NCI-H2081 (cell line): Measurements from ENCODE around the gene MSRB1.
"Not testable (repeated sequence)": the region's sequence is repeated elsewhere in the genome, so short reads cannot be mapped to it uniquely, and the experiment has no call there.

Experiments
- DNase-seq, 2 experiments: peaks; one replicate each; lab custom pipeline; 2025; lab: John Stamatoyannopoulos, UW

MSRB1 gene

DNA sequence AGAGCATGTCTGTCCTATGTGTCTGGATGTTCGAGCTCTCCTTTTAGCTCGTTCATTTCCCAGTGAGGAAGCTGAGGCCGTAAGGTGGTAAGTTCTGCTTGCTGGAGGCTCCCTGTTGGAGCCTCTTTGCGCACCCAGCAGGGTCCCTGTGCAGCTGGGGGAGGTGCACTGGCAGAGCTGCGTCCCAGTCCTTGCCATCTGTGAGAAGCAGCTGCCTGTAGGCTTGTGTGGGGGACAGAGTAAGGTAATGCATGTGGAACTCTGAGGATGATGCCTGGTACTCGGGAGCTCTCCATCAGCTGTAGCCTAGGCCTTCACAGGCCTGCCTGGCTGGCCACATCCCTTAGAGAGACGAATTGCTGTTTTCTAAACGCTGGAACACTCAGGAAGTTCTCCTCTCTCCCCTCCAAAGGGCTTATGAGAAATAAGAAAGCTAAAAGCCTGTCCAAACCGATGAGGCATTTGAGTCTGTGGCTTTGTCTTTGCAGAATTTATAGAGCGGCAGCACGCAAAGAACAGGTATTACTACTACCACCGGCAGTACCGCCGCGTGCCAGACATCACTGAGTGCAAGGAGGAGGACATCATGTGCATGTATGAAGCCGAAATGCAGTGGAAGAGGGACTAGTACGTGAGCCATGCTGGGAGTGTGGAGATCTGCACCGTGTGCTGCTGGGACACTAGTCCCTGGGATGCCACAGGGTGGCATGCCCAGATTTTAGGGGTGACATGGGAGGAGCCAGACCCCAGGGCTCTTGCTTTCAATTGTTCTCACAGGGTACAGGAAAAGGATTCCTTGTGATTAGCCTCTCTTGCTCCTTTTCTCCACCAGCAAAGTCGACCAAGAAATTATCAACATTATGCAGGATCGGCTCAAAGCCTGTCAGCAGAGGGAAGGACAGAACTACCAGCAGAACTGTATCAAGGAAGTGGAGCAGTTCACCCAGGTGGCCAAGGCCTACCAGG is 17.9 kb upstream of the MSRB1 start:
- DNase-seq: peak; percentile 51 to 77

DNA sequence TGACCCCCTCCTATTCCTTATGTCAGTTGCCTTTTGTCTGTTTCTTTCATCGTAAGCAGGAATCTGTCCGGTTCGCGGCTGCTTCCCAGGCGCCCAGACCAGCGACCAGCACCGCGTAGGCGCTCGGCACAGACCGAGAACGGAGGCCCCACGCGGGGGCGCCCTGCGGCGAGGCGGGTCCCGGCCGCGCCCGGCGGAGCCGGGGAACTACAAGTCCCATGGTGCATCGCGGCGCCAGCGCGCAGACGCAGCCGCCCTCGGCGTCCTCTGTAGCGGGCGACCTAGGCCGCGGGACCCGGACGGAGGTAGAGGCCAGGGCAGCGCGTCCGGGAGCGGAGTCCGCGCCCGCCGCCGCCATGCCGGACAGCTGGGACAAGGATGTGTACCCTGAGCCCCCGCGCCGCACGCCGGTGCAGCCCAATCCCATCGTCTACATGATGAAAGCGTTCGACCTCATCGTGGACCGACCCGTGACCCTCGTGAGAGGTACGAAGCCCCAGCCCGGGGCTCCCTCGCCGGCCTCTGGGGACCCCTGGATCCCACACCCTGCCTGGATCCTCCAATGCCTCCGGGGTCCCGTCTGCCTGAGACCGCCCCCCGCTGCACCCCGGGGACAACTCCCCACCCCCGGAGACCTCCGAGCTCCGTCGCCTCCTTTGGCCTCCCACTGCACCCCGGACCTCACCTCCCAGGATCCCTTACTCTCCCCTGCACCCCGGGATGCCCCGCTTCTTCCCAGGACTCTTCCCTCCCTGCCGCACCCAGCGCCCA is 16.5 kb upstream of the MSRB1 start, which contains the start of gene NDUFB10:
NDUFB10 (plus strand) TSS at position 270 of the 771 bp plus-strand sequence; CDS start at position 357, 87 bp downstream.
- DNase-seq: peak; percentile 83 to 88

DNA sequence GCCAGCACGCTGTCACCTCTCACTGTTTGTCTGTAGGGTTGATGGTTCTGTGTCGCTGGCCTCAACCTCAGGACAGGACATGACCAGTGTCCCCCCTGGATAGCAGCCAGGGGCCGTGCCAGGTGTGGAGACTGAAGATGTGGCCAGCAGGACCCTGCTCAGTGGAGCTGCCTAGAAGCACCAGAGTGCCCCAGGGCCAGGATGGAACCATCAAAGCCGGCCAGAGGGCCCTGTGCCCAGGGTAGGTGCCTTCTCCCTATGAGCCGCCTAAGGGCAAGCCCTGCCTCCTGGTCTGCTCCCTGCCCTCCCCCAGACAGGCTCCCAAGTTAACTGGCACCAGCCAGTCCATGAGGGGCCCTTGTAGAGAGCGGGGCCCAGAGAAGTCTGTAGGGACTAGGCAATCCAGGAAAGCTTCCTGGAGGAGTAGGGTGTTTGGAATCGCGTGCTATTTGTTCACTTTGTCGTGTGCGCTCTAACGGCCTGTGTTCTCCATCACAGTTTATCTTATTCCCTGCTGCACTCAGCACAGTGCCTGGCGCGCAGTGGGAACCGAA is 15.8 kb upstream of the MSRB1 start:
- DNase-seq: no peak

DNA sequence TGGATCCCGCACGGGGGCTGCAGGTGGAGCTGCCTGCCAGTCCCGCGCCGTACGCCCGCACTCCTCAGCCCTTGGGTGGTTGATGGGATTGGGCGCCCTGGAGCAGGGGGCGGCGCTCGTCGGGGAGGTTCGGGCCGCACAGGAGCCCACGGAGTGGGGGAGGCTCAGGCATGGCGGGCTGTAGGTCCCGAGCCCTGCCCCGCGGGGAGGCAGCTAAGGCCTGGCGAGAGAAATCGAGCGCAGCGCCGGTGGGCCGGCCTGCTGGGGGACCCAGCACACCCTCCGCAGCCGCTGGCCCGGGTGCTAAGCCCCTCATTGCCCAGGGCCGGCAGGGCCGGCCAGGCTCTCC is 15.1 kb upstream of the MSRB1 start:
- DNase-seq: not testable (repeated sequence)

DNA sequence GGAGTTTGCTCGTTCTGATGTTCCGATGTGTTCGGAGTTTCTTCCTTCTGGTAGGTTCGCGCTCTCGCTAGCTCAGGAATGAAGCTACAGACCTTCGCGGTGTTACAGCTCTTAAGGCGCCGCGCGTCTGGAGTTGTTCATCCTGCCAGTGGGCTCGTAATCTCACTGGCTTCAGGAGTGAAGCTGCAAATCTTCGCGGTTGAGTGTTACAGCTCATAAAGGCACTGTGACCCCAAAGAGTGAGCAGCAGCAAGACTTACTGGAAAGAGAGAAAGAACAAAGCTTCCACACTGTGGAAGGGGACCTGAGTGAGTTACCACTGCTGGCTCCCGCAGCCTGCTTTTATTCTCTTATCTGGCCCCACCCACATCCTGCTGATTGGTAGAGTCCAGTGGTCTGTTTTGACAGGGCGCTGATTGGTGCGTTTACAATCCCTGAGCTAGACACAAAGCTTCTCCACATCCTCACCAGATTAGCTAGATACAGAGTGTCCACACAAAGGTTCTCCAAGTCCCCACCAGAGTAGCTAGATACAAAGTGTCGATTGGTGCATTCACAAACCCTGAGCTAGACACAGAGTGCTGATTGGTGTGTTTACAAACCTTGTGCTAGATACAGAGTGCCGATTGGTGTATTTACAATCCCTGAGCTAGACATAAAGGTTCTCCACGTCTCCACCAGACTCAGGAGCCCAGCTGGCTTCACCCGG is 14.6 kb upstream of the MSRB1 start:
- DNase-seq: not testable (repeated sequence)

DNA sequence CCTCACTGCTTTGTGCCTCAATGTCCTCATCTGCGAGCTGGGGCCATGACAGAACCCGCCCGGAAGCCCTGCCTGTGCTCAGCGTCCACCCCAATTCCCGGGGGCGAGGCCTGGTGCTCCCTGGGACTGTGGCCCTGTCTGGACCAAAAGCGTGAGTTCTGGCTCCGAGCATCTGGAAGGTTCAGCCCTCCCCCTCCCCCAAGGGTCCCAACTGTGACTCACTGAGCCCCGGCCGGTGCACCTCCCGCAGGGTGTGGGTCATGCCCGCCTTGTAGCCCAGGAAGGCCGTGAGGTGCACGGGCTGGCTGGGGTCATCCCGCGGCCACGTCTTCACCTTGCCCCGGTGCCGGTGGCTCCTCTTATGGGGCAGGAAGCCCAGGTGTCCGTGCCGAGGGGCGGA is 10.7 kb upstream of the MSRB1 start:
- DNase-seq: no peak

DNA sequence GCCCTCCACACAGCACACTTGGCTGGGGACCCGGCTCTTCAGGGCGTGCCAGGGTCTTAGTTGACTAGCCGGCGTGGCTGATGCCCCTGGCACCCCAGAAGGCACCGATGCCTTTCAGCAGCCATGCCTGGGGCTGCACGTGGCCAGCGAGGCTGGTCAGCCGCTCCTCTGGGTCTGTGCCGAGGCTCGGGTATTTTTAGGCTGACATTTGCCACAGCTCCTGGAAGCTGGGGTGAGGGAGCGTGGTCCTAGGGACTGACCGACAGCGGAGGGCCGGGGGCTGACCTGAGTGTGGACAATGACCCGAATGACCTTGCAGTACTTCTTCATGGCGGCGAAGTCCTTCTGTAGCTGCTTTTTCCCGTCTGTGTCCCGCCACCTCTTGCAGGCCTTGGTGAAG is 7.6 kb upstream of the MSRB1 start:
- DNase-seq: no peak

DNA sequence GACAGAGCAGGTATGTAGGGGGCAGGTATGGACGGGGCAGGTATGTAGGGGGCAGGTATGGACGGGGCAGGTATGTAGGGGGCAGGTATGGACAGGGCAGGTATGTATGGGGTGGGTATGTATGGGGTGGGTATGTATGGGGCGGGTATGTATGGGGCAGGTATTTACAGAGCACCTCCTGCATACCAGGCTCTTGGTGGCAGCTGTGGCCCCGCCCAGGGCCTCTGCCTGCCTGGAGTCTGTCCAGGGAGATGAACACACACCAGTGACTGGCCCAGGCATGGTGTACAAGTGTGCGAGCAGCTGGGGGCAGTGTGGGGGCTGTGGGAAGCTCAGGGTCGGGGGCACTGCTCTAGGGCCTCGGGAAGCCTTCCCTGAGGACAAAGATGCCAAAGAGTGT is 7.0 kb upstream of the MSRB1 start:
- no peak for DNase-seq

DNA sequence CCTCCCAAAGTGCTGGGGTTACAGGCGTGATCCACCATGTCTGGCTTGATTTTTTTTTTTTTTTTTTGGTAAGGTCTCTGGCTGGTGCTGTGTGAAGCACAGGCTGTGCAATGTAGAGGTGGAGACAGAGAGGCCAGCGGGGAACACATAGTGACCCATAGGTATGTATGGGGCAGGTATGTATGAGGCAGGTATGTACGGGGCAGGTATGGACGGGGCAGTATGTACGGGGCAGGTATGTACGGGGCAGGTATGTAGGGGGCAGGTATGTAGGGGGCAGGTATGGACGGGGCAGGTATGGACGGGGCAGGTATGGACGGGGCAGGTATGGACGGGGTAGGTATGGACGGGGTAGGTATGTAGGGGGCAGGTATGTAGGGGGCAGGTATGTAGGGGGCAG is 6.5 kb upstream of the MSRB1 start:
- DNase-seq: no peak

DNA sequence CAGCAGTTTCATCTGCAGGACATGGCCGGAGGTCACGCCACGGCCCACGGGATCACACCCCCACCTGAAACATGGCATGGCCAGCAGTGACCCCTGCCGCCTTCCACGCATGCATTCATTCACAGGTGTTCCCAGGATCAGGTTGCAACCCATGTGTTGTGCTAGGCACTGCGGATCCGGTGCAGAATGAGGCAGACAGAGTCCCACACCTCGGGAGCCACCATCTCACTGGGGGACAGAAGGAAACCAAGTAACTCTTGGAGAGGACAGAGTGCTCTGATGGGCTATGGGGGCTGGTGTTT is 4.3 kb upstream of the MSRB1 start:
- DNase-seq: no peak

DNA sequence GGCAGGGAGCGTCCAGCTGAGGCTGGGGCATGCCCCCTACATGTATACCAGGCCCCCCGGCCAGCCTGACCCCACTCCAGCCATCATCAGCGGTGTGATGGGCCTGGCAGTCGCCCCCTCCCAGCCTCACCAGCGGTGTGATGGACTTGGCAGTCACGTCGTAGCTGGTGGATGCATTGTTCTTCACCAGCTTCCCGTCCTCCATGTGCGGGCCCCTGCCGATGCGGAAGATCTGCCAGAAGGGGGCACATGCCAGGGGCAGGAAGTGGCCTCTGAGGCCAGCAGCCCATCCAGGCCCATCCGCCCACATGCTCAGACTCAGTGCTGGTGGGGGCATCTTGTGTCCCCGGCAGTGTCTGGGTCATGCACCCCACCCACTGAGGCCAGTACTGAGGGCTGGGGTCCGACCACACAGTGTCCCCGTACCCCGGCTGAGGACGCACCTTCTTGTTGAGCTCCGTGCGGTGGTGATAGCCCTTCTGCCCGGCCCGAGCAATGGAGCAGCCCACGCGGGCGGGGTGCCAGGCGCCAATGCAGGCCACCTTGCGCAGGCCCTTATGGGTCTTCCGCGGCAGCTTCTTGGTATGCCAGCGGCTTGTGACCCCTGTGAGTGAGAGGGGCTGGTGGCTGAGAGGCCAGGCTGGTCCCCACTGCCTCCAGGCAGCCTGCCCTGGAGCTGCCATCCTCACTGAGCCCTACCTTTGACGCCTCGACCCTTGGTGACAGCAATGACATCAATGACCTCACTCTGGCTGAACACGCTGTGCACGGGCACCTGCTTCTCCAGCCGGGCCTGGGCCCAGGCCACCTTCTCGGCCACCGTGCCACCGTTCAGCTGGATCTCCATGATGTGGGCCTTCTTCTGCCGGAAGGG is 3.7 kb upstream of the MSRB1 start:
- DNase-seq: no peak

DNA sequence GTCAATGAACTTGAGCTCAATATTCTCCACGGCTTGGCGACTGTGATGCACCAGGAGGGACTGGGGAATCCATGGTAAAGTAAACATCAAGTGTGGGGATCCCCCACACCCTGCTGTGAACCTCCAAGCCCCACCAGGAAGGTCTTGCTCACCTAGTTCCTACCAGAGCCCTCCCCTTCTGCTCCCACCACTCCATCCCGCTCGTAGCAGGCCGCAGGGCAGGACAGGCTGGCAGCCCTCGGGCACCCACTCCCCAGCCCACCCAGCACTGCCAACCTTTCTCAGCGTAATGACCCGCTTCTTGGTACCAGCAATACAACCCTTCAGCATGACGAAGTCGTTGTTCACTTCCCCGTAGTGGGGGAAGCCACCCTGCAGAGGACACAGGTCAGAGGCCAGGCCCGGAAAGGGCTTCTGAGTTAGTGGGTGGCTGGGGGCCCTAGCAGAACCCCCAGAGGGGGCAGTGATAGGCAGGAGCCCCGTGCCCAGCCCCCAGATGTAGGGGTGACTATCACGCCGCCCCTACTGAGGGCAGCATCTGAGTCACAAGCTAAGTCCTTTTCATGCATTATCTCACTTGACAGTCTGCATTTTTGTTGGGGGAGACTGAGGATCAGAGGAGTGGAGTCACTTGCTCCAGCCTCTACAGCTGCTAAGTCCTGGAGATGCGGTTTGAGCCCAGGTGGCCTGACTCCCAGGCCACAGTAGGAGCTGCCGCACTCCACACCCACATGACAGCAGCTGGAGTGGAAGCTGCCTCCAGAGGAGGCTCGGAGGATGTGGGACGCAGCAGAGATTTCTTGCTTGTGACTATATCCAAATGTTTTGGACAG is 2.8 kb upstream of the MSRB1 start:
- no peak for DNase-seq

DNA sequence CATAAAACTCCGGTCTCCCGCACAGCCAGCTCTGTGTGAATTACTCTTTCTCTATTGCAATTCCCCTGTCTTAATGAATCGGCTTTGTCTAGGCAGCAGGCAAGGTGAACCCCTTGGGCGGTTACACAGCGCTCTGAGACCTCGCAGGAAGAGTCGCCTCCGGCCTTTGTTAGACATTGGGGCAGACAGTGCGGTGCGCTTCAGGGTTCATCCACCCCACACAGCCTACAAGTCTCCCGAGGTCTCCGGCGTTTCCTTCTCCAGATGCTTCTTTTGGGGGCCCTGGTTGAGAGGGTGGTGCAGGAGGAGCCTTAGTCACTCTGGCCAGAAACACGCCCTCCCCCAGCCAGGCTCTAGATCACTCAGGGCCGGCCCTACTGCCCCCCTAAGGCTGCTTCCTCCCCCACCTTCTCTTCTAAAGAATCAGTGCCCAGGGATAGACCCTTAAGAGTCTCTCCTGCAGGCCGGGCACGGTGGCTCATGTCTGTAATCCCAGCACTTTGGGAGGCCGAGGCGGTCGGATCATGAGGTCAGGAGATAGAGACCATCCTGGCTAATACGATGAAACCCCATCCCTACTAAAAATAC is 1.7 kb upstream of the MSRB1 start:
- DNase-seq: no peak

DNA sequence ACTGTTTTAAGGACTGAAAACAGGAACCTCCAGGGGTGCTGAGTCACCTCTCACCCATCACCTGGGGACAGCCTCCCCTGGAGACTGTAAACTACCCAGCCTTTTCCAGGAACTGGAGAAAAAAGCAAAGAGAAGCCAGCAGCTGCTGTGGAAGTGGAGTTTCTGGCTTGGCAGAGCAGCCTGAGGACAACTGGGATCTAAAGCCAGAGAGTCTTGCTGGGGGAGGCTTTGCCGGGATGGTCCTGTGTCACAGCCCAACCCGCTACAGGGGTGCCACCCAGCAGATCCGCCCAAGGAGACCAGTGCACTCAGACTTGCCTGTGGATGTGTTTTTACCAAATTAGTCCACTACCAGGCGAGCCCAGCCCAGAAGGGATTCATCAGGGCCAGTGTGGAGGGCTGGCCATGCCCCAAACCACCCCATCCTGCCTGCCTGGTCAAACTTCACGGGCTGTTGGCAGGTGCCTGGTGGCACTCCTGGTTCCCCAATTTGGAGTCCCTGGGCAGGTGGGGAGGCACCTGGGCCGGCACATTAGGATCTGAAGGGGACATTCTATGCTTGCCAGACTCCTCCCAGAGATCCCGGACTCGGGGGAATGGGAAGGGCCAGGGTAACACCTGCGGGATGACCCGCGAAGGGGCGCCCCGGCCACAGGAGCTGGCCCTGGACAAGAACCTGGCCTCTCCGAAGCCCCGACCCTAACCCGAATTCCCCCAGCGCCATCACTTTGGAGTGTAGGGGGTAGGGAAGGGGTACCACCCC is 771 bp downstream of the MSRB1 start:
- no peak for DNase-seq

DNA sequence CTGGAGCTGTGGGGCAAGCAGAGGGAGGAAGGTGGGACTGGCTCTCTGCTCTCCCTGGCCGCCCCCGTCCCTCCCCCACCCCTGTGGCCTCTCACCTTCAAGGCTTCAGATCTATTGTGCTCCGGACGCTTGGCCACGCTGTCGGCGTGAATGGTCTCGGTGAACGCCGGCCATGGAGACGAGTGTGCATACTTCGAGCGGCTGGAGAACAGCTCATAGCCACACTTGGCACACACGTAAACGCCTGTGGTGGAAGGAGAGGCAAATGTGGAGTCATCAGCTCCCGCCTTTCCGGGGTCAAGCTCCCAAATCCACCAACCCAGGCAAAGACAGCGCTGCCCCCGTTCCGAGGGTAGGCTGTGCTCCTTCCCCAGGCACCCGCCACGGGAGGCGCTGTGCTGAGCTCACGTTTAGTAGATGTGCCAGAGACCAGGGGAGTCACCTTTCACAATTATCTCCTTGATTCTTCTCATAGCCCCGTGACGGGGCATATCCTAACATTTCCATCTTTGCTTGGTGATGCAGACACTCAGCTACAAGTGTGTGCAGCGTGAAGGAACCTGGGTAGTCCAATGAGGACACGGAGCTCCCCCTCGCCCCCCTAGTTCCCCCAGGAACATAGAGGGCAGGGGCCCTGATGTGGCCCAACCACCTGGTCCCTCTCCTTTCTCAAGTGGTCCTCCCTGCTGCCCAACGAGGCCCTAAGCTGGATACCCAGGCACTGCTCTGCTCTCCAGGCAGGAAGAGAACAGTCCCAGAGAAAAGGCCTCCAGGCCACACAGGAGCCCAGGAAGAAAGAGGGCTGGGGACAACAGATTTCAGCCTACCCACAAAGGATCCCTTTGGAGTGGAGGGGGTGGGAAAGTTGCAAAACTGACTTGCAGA is 1.6 kb downstream of the MSRB1 start:
- no peak for DNase-seq

DNA sequence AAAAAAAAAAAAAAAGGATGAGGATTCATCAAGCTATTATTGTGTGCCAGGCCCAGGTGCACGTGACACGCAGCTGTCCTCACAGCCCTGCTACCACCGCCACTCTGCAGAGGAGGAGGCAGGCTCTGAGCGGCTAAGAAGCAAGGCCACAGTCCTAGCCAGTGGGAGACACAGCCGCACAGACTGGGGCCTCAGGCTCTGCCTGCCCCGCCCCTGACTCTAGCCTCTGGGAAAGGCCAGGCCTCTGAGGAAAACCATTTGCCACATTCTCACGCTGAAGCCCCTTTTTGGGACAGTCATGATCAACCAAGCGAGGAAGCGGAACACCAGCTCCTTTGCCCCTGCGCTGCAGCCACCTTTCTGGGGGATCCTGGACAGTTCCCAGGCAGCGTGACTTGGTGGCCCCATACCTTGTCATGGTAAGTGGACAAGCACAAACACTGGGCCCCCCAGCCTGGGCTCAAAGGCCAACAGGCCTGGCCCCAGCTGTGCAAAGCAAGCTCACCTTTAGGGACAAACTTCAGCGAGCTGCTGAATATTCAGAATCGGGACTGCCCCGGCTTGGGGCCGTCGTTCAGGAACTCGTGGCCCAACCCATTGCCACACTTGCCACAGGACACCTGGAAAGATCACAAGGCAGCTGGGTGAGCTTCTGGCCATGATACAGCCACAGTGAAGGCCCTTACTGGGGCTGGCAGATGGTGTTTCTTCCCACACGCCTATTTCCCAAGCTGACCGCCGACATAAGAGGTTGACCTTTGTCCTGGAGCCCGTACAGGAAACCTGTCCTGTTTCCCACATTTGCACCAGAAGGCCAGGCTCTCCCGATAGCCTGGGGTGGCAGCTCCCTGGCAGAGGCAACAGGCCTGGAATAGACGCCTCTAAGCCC is 2.5 kb downstream of the MSRB1 start:
- DNase-seq: no peak

DNA sequence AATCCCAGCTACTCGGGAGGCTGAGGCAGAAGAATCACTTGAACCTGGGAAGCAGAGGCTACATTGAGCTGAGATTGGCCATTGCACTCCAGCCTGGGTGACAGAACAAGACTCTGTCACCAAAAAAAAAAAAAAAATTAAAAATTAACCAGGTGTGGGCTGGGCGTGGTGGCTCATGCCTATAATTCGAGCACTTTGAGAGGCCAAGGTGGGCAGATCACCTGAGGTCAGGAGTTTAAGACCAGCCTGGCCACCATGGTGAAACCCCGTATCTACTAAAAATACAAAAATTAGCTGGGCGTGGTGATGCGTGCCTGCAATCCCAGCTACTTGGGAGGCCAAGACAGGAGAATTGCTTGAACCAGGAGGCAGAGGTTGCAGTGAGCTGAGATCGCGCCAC is 3.2 kb downstream of the MSRB1 start:
- not testable (repeated sequence) for DNase-seq
